Activated naive CD4-positive, alpha-beta T cell treated with anti-CD3 and anti-CD28 coated beads for 36 hours (primary cell): ENCODE results near the gene BRICD5. TPM values are rescaled to one million over a fixed set of nuclear protein-coding genes. Genes with fewer than 3 reads are reported as not detected.

Experiments
- total RNA-seq, 2 experiments: library from RNA; stranded (reverse); gene quantifications; one replicate each; pipeline ENCODE4 v1.2.3, GENCODE V29; 2021

Gene BRICD5
- total RNA-seq, 2 experiments from 2014 or later = 2.6 to 3.1 TPM

Other genes with a start within 250 kb of the BRICD5 start
- gene RPS2, start 246.0 kb downstream of the BRICD5 start, total RNA-seq = 1,000 to 10,000 TPM; 7,042 to 7,057 TPM
- gene RNF151, start 244.0 kb downstream of the BRICD5 start, total RNA-seq = not detected
- 10 to 100 TPM; 36.5 to 38.0 TPM for gene TBL3, start 238.8 kb downstream of the BRICD5 start, total RNA-seq
- gene NOXO1, start 229.4 kb downstream of the BRICD5 start, total RNA-seq = not detected
- gene GFER, start 226.7 kb downstream of the BRICD5 start, total RNA-seq = 10 to 100 TPM; 29.8 to 30.1 TPM
- 1 to 10 TPM; 5.7 to 7.2 TPM for gene SYNGR3, start 220.9 kb downstream of the BRICD5 start, total RNA-seq
- gene ZNF598, start 201.0 kb downstream of the BRICD5 start, total RNA-seq = 10 to 100 TPM; 88.8 to 93.5 TPM
- 1 to 10 TPM; 1.3 to 1.9 TPM for gene NPW, start 191.1 kb downstream of the BRICD5 start, total RNA-seq
- gene NHERF2, start 184.0 kb downstream of the BRICD5 start, total RNA-seq = 1 to 10 TPM; 1.5 to 2.1 TPM
- gene NTHL1, start 163.0 kb downstream of the BRICD5 start, total RNA-seq = 10 to 100 TPM; 20.1 to 24.1 TPM
- 10 to 100 TPM; 72.3 to 72.7 TPM for gene TSC2, start 162.9 kb downstream of the BRICD5 start, total RNA-seq
- 10 to 100 TPM; 63.3 to 68.9 TPM for gene PKD1, start 75.0 kb downstream of the BRICD5 start, total RNA-seq
- not detected for gene RAB26, start 62.2 kb downstream of the BRICD5 start, total RNA-seq
- gene TRAF7, start 55.1 kb downstream of the BRICD5 start, total RNA-seq = 100 to 1,000 TPM; 102 to 104 TPM
- gene CASKIN1, start 14.3 kb downstream of the BRICD5 start, total RNA-seq = under 1 TPM; 0.15 to 0.17 TPM
- gene MLST8, start 5.4 kb downstream of the BRICD5 start, total RNA-seq = 10 to 100 TPM; 70.0 to 70.1 TPM
- gene PGP, start 4.0 kb upstream of the BRICD5 start, total RNA-seq = 10 to 100 TPM; 11.2 to 12.2 TPM
- gene E4F1, start 12.7 kb upstream of the BRICD5 start, total RNA-seq = 10 to 100 TPM; 21.2 to 21.7 TPM
- under 1 TPM; 0.33 to 0.62 TPM for gene DNASE1L2, start 25.6 kb upstream of the BRICD5 start, total RNA-seq
- 10 to 100 TPM; 39.7 to 48.3 TPM for gene ECI1, start 40.7 kb upstream of the BRICD5 start, total RNA-seq
- 100 to 1,000 TPM; 306 to 311 TPM for gene RNPS1, start 57.3 kb upstream of the BRICD5 start, total RNA-seq
- 1 to 10 TPM; 2.6 to 3.1 TPM for gene ABCA3, start 129.9 kb upstream of the BRICD5 start, total RNA-seq
- 10 to 100 TPM; 73.5 to 74.5 TPM for gene CCNF, start 218.6 kb upstream of the BRICD5 start, total RNA-seq
- gene TEDC2, start 249.2 kb upstream of the BRICD5 start, total RNA-seq = 10 to 100 TPM; 24.2 to 24.8 TPM